ENCODE data around the gene NEFH.

DNA sequence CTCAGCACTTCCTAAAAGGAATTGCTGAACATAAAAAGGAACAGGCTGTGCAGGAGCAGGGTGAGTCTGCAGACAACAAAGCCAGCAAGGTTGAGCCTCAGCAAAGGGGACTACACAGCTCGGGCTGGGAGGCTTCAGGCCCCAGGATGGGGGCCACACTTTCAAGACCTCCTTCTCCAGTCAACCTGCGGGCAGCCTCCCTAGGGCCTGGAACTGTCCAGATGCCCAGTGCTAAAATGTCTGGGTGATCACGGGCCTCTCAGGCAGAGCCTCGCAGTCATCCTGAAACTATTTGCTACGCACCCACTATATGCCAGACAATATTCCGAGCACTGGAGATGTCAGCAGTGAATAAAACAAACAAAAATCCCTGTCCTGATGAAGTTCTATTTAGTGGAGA, 3.9 kb upstream of the NEFH start:
- TF ChIP-seq ZNF274 (IDR thresholded peaks at IDR 0.05; ENCODE audit: low read depth, low read length), result no peak
- TF ChIP-seq MAX (IDR thresholded peaks at IDR 0.05), result no peak
- TF ChIP-seq, protein P1, sequence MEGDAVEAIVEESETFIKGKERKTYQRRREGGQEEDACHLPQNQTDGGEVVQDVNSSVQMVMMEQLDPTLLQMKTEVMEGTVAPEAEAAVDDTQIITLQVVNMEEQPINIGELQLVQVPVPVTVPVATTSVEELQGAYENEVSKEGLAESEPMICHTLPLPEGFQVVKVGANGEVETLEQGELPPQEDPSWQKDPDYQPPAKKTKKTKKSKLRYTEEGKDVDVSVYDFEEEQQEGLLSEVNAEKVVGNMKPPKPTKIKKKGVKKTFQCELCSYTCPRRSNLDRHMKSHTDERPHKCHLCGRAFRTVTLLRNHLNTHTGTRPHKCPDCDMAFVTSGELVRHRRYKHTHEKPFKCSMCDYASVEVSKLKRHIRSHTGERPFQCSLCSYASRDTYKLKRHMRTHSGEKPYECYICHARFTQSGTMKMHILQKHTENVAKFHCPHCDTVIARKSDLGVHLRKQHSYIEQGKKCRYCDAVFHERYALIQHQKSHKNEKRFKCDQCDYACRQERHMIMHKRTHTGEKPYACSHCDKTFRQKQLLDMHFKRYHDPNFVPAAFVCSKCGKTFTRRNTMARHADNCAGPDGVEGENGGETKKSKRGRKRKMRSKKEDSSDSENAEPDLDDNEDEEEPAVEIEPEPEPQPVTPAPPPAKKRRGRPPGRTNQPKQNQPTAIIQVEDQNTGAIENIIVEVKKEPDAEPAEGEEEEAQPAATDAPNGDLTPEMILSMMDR (IDR thresholded peaks at IDR 0.05 in 2 of 3, conservative IDR thresholded peaks at IDR 0.05 in 1 of 3; ENCODE audit: borderline replicate concordance in 1 of 3, insufficient read depth in 1 of 3, low read depth in 2 of 3, low read length in 2 of 3), result no peak
- TF ChIP-seq POLR2AphosphoS5 (IDR thresholded peaks at IDR 0.05; ENCODE audit: low read depth, low read length), result no peak
- TF ChIP-seq TCF7L2 (IDR thresholded peaks at IDR 0.05; ENCODE audit: borderline replicate concordance, extremely low read depth, insufficient read depth, insufficient read length), result no peak
- no peak for TF ChIP-seq EZH2 (IDR thresholded peaks at IDR 0.05)
- TF ChIP-seq POLR2A (IDR thresholded peaks at IDR 0.05; ENCODE audit: borderline replicate concordance, extremely low read depth, insufficient read depth, insufficient read length), result no peak
- no peak for TF ChIP-seq YY1 (IDR thresholded peaks at IDR 0.05; ENCODE audit: extremely low read depth, insufficient replicate concordance, low read depth, low read length)
